NCI-H2107 treated with DMSO at 0.1 percent for 48 hours (cell line): ENCODE results near the gene ADAM12.

Source experiments
- DNase-seq: peaks from one replicate; lab custom pipeline; 2025; ENCODE audit not compliant: unreplicated experiment; lab: John Stamatoyannopoulos, UW

The ADAM12 gene

GRCh38 chr10:126124046-126124445 is 264.2 kb downstream of the ADAM12 start:
- no peak for DNase-seq

- no peak for DNase-seq
Measured at GRCh38 chr10:126123466-126123865, 264.8 kb downstream of the ADAM12 start.

- DNase-seq: no peak
Measured at GRCh38 chr10:126122881-126123280, 265.4 kb downstream of the ADAM12 start.

- no peak for DNase-seq
Measured at GRCh38 chr10:126119599-126119998, 268.7 kb downstream of the ADAM12 start.

DNA sequence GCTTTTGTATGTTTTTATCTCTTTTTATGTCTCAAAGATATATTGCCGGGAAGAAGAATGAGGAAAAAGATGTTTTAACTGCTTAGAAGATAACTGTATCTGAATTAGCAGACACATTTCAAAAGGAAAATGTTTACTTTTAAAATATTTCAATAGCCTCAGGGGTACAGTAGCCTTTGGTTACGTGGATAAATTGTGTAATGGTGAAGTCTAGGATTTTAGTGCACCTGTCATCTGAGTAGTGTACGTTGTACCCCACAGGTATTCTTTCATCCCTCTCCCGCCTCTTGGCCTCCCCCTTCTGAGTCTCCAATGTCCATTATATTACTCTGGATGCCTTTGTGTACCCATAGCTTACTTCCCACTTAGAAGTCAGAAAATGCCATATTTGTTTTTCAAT is 269.8 kb downstream of the ADAM12 start:
- DNase-seq: no peak

DNA sequence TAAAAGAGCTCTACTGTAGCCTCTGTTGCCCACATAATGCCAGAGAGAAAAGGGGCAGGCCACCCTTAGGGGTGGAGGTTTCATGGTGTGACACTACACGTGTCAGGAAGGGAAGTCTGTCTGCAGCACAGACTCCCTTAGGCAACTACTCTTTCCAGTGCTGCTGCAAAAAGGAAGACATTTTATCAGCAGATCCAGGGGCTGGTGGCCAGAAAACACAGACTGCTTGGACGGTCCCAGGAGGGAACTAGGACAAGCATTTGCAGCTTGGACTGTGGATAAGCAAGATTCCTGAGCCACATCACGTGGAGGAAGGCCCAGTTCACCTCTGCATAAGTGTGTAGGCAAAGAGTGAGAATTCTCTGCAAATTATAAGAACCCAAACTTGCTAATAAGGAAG is 271.1 kb downstream of the ADAM12 start:
- no peak for DNase-seq

GRCh38 chr10:126115886-126116285 is 272.4 kb downstream of the ADAM12 start:
- DNase-seq: no peak

GRCh38 chr10:126114884-126115555 is 273.3 kb downstream of the ADAM12 start:
- no peak for DNase-seq

DNA sequence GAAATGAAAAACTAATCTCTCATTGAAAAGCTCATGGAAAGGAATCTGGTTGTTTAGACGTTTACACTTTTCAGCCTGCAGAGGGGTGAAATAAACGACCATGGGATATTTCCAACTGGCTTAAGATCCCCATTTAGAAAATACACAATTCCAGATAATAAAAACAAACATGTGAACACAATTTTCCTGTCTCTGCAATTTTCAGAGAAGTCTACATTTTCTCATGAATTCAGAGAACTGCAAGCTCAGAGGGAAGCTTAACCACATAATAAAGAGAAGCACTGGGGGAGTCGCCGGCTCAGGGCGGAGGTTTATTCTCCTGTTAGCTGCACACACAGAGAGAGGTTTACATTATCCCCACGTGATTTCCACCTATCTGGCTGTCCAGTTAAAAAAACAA is 276.8 kb downstream of the ADAM12 start:
- DNase-seq: no peak

GRCh38 chr10:126110489-126111180 is 277.6 kb downstream of the ADAM12 start:
- DNase-seq: no peak

- no peak for DNase-seq
Measured at GRCh38 chr10:126109893-126110292, 278.4 kb downstream of the ADAM12 start.

GRCh38 chr10:126108693-126109092 is 279.6 kb downstream of the ADAM12 start:
- DNase-seq: no peak

DNA sequence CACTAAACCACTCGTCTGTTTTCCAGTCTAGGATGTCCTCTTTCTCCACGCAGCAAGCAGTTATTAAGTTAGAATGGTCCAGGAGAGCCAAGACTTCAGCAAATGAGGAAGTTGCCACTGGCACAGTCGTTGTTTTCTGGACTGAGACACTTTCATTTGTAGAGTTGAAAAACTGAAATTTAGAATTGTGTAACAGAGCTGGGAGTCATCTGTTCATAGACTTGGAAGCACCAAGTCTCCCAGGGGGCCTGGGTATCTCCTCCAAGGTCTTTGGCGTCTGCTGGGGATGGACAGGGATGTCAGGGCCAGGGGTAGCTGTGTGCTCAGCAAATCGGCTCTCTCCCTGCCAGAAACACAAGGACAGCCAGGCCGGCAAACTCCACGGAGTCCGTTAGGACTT is 283.5 kb downstream of the ADAM12 start:
- no peak for DNase-seq

DNA sequence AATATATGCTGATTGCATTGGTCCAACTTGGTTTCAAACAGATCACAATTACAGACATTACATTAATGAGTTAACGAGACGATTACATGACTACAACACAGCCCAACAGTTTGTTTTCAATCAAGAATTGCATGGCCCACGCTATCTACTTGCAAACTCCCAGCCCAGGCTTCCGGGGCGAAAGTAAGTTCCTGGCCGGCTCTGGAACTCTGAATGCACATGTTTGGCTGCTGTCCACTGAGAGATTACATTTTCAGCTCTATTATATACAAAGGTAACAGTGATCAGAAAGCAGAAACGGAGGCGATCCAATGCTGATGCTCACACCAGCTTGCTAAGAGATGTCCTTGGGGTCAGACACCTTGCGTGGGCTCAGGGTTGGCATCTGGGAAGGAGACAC is 285.6 kb downstream of the ADAM12 start:
- no peak for DNase-seq

GRCh38 chr10:126101736-126102135 is 286.5 kb downstream of the ADAM12 start:
- DNase-seq: no peak

GRCh38 chr10:126101325-126101724 is 287.0 kb downstream of the ADAM12 start:
- DNase-seq: no peak

DNA sequence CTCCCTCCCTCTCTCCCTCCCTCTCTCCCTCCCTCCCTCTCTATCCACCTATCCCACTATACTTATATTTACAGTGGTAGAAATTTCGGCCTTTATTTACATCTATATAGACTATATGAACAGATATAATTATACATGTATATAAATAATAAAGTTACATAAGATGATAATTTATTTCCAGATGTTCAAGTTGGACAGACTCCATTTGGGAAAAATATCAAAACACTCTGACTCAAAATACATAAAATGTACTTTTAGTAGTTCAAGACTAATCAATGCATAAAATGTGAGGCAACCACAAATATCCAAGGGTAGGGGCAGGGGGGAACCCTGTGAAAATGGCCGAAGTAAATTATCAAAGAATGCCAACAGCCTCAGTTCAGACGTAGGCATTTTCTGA is 288.9 kb downstream of the ADAM12 start:
- DNase-seq: no peak

DNA sequence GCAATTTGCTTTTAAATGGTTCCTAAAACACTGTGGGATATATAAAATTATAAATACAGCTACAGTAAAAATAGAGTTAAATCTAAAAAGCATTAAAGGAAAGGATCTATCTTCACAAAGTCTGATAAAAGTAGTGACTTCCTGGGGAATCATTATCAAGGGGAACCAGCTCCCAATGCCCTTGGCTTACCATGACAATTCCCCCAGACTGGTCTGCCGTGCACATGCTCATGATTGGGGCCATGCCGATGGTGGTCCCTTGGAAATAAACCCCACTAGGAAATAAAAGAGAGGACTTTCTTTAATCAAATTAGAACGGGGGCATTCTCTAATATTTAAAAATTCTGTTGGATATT is 290.1 kb downstream of the ADAM12 start:
- DNase-seq: no peak

- no peak for DNase-seq
Measured at GRCh38 chr10:126097558-126098225, 290.6 kb downstream of the ADAM12 start.

- no peak for DNase-seq
Measured at GRCh38 chr10:126094537-126094936, 293.7 kb downstream of the ADAM12 start.

GRCh38 chr10:126092366-126093215 is 295.7 kb downstream of the ADAM12 start:
- DNase-seq: no peak
